ENCODE data around the gene ADGRD2. TPM values are rescaled to one million over a fixed set of nuclear protein-coding genes. Genes with fewer than 3 reads are reported as not detected.

Gene ADGRD2
- polyA plus RNA-seq, 2 donors, result 0.02 TPM; not detected in 1

- WGBS, 2 donors, result 90 to 91% methylated on average over 2 of the region's 2 CpGs
- H3K27me3 ChIP-seq (ENCODE audit: control insufficient read depth in 1 of 2, insufficient read depth in 2 of 2, low read length in 2 of 2), result no peaks in the 10 kb centered on the region
- no peaks in the 10 kb centered on the region for H3K9me3 ChIP-seq (ENCODE audit: control insufficient read depth in 2 of 2, insufficient read depth in 1 of 2, low read depth in 1 of 2, low read length in 1 of 2)
- no peak overlapping the region for H3K4me3 ChIP-seq (ENCODE audit: low read depth in 1 of 2, low read length in 2 of 2)
- peaks cover 0 to 5% of the 10 kb centered on the region in 2 donors for H3K36me3 ChIP-seq (ENCODE audit: control insufficient read depth in 2 of 2, insufficient read depth in 2 of 2, low read length in 1 of 2)
- no peaks in the 10 kb centered on the region for H3K4me1 ChIP-seq (ENCODE audit: control insufficient read depth in 2 of 2, insufficient read depth in 2 of 2, low read length in 1 of 2)
- H3K27ac ChIP-seq (ENCODE audit: low read depth in 2 of 2, low read length in 1 of 2), result no peak overlapping the region
These were observed 75.9 kb downstream of the ADGRD2 start for GRCh38 chr9:124526174-124526573.

- Histone ChIP-seq H3K36me3 (ENCODE audit: control insufficient read depth in 2 of 2, insufficient read depth in 2 of 2, low read length in 1 of 2) (peaks cover 0 to 8% of the 10 kb centered on the region in 2 donors), H3K4me3 (ENCODE audit: low read depth in 1 of 2, low read length in 2 of 2) (no peak overlapping the region), H3K27me3 (ENCODE audit: control insufficient read depth in 1 of 2, insufficient read depth in 2 of 2, low read length in 2 of 2) (no peaks in the 10 kb centered on the region), H3K9me3 (ENCODE audit: control insufficient read depth in 2 of 2, insufficient read depth in 1 of 2, low read depth in 1 of 2, low read length in 1 of 2) (no peaks in the 10 kb centered on the region), H3K4me1 (ENCODE audit: control insufficient read depth in 2 of 2, insufficient read depth in 2 of 2, low read length in 1 of 2) (no peaks in the 10 kb centered on the region), H3K27ac (ENCODE audit: low read depth in 2 of 2, low read length in 1 of 2) (no peak overlapping the region)
- 83% methylated on average over 3 of the region's 3 CpGs for WGBS, 2 donors
These were observed 77.5 kb downstream of the ADGRD2 start for GRCh38 chr9:124527781-124528180.

Other genes starting within 250 kb of the ADGRD2 start
- gene NEK6, start 192.5 kb upstream of the ADGRD2 start, polyA plus RNA-seq, result 1 to 10 TPM; 1.7 to 2.3 TPM
- 100 to 1,000 TPM; 137 to 190 TPM for gene PSMB7, start 35.0 kb upstream of the ADGRD2 start, polyA plus RNA-seq
- under 1 TPM in 1 of 2 donors, not detected in 1; 0.02 TPM for gene NR5A1, start 56.9 kb downstream of the ADGRD2 start, polyA plus RNA-seq